ENCODE data around the gene FPGS. TPM values are rescaled to one million over a fixed set of nuclear protein-coding genes. Genes with fewer than 3 reads are reported as not detected.

The FPGS gene
- total RNA-seq, 1 experiment from 2014 or later: 81.7 TPM

DNA sequence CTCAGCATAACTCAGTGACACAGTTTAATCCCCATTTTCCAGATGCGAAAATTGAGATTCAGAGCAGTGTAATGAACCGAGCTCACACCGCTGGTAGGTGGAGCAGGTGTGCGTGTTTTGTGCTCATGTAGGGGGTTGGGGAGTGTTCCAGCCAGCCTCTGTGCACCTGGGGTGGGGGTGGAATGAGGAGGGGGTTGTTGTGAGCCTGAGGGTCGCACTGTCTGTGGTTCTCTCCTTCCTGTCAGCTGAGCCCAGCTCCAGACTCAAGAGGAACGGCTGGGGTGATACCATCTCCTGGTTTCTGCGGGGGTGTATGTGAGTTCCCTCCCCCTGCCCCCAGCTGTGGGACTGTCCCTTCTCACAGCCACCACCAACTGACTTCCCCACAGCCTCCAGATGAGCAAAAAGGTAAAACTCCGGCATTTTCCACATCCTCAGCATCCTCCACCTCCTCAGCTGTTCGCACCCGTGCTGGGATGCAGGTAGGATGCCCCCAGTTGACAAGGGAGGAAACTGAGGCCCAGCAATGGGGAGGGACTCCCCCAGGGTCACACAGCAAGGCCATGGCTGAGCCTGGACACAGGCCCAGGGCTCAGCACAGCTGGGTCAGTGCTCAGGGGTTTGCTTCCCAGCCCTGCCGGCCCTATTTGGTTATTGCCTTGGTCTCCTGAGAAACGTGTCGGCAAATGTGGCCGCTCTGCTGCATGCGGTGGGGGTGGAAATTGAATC lies 26.3 kb upstream of the FPGS start (continued):
- TF ChIP-seq, protein P1, sequence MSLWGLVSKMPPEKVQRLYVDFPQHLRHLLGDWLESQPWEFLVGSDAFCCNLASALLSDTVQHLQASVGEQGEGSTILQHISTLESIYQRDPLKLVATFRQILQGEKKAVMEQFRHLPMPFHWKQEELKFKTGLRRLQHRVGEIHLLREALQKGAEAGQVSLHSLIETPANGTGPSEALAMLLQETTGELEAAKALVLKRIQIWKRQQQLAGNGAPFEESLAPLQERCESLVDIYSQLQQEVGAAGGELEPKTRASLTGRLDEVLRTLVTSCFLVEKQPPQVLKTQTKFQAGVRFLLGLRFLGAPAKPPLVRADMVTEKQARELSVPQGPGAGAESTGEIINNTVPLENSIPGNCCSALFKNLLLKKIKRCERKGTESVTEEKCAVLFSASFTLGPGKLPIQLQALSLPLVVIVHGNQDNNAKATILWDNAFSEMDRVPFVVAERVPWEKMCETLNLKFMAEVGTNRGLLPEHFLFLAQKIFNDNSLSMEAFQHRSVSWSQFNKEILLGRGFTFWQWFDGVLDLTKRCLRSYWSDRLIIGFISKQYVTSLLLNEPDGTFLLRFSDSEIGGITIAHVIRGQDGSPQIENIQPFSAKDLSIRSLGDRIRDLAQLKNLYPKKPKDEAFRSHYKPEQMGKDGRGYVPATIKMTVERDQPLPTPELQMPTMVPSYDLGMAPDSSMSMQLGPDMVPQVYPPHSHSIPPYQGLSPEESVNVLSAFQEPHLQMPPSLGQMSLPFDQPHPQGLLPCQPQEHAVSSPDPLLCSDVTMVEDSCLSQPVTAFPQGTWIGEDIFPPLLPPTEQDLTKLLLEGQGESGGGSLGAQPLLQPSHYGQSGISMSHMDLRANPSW (CRISPR knock-in tag; conservative IDR thresholded peaks at IDR 0.05; ENCODE audit: low read depth): no peak
- no peak for TF ChIP-seq ZNF121 (CRISPR knock-in tag; IDR thresholded peaks at IDR 0.05)

DNA sequence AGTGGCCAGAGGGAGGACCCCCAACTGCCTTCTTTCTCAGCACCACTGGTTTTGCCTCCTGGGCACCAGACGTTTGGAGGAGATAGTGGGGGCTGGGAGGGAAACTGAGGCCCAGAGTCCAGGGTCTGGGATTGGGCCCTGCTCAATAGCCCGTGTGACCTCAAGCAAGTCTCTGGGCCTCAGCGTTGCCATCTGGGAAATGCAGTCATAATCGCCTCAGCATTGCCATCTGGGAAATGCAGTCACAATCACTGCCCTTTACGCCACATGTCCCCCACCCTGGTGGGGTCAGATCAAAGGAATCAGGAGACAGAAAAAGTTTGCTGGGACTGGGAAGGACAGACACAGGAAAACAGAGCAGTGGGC lies 25.8 kb upstream of the FPGS start:
- no peak overlapping the region for H3K4me3 Mint-ChIP-seq

More for the DNA sequence above, 25.8 kb upstream of the FPGS start:
- ChIA-PET POLR2A (no interaction called here), CTCF (interaction anchor here (1.2 to 1.9 kb wide), 4 partner anchors 9 to 93 kb away, joined by 4 to 14 read pairs (median 8); partner anchors contain the start of genes CDK9 and TOR2A)
- ATAC-seq (no peak), DNase-seq (ENCODE audit: low spot score) (no peak)
- Mint-ChIP-seq H3K36me3 (no peaks in the 10 kb centered on the region), H3K27ac (no peak overlapping the region), H3K27me3 (ENCODE audit: low read depth) (no peaks in the 10 kb centered on the region), H3K9me3 (no peaks in the 10 kb centered on the region), H3K4me1 (peaks cover 19% of the 10 kb centered on the region)
- TF ChIP-seq, protein P2, sequence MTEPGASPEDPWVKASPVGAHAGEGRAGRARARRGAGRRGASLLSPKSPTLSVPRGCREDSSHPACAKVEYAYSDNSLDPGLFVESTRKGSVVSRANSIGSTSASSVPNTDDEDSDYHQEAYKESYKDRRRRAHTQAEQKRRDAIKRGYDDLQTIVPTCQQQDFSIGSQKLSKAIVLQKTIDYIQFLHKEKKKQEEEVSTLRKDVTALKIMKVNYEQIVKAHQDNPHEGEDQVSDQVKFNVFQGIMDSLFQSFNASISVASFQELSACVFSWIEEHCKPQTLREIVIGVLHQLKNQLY (CRISPR knock-in tag; IDR thresholded peaks at IDR 0.05): no peak
- no peak for TF ChIP-seq SOX15 (CRISPR knock-in tag; IDR thresholded peaks at IDR 0.05)
- TF ChIP-seq, protein P3, sequence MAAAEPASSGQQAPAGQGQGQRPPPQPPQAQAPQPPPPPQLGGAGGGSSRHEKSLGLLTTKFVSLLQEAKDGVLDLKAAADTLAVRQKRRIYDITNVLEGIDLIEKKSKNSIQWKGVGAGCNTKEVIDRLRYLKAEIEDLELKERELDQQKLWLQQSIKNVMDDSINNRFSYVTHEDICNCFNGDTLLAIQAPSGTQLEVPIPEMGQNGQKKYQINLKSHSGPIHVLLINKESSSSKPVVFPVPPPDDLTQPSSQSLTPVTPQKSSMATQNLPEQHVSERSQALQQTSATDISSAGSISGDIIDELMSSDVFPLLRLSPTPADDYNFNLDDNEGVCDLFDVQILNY (CRISPR knock-in tag; IDR thresholded peaks at IDR 0.05): no peak
- TF ChIP-seq MXD4 (CRISPR knock-in tag; IDR thresholded peaks at IDR 0.05; ENCODE audit: borderline replicate concordance): no peak
- TF ChIP-seq, protein P4, sequence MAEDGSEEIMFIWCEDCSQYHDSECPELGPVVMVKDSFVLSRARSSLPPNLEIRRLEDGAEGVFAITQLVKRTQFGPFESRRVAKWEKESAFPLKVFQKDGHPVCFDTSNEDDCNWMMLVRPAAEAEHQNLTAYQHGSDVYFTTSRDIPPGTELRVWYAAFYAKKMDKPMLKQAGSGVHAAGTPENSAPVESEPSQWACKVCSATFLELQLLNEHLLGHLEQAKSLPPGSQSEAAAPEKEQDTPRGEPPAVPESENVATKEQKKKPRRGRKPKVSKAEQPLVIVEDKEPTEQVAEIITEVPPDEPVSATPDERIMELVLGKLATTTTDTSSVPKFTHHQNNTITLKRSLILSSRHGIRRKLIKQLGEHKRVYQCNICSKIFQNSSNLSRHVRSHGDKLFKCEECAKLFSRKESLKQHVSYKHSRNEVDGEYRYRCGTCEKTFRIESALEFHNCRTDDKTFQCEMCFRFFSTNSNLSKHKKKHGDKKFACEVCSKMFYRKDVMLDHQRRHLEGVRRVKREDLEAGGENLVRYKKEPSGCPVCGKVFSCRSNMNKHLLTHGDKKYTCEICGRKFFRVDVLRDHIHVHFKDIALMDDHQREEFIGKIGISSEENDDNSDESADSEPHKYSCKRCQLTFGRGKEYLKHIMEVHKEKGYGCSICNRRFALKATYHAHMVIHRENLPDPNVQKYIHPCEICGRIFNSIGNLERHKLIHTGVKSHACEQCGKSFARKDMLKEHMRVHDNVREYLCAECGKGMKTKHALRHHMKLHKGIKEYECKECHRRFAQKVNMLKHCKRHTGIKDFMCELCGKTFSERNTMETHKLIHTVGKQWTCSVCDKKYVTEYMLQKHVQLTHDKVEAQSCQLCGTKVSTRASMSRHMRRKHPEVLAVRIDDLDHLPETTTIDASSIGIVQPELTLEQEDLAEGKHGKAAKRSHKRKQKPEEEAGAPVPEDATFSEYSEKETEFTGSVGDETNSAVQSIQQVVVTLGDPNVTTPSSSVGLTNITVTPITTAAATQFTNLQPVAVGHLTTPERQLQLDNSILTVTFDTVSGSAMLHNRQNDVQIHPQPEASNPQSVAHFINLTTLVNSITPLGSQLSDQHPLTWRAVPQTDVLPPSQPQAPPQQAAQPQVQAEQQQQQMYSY (CRISPR knock-in tag; IDR thresholded peaks at IDR 0.05): no peak
- no peak for TF ChIP-seq KAT7 (CRISPR knock-in tag; IDR thresholded peaks at IDR 0.05; ENCODE audit: borderline replicate concordance)
- TF ChIP-seq, protein P5, sequence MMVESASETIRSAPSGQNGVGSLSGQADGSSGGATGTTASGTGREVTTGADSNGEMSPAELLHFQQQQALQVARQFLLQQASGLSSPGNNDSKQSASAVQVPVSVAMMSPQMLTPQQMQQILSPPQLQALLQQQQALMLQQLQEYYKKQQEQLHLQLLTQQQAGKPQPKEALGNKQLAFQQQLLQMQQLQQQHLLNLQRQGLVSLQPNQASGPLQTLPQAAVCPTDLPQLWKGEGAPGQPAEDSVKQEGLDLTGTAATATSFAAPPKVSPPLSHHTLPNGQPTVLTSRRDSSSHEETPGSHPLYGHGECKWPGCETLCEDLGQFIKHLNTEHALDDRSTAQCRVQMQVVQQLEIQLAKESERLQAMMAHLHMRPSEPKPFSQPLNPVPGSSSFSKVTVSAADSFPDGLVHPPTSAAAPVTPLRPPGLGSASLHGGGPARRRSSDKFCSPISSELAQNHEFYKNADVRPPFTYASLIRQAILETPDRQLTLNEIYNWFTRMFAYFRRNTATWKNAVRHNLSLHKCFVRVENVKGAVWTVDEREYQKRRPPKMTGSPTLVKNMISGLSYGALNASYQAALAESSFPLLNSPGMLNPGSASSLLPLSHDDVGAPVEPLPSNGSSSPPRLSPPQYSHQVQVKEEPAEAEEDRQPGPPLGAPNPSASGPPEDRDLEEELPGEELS (CRISPR knock-in tag; IDR thresholded peaks at IDR 0.05): no peak
- no peak for TF ChIP-seq CBFB (CRISPR knock-in tag; IDR thresholded peaks at IDR 0.05; ENCODE audit: low read depth)
- no peak for TF ChIP-seq EMX1 (CRISPR knock-in tag; IDR thresholded peaks at IDR 0.05)
- TF ChIP-seq IRF2 (CRISPR knock-in tag; IDR thresholded peaks at IDR 0.05; ENCODE audit: borderline replicate concordance, low read depth): no peak
- no peak for TF ChIP-seq OVOL2 (CRISPR knock-in tag; IDR thresholded peaks at IDR 0.05; ENCODE audit: borderline replicate concordance)
- TF ChIP-seq, protein P6, sequence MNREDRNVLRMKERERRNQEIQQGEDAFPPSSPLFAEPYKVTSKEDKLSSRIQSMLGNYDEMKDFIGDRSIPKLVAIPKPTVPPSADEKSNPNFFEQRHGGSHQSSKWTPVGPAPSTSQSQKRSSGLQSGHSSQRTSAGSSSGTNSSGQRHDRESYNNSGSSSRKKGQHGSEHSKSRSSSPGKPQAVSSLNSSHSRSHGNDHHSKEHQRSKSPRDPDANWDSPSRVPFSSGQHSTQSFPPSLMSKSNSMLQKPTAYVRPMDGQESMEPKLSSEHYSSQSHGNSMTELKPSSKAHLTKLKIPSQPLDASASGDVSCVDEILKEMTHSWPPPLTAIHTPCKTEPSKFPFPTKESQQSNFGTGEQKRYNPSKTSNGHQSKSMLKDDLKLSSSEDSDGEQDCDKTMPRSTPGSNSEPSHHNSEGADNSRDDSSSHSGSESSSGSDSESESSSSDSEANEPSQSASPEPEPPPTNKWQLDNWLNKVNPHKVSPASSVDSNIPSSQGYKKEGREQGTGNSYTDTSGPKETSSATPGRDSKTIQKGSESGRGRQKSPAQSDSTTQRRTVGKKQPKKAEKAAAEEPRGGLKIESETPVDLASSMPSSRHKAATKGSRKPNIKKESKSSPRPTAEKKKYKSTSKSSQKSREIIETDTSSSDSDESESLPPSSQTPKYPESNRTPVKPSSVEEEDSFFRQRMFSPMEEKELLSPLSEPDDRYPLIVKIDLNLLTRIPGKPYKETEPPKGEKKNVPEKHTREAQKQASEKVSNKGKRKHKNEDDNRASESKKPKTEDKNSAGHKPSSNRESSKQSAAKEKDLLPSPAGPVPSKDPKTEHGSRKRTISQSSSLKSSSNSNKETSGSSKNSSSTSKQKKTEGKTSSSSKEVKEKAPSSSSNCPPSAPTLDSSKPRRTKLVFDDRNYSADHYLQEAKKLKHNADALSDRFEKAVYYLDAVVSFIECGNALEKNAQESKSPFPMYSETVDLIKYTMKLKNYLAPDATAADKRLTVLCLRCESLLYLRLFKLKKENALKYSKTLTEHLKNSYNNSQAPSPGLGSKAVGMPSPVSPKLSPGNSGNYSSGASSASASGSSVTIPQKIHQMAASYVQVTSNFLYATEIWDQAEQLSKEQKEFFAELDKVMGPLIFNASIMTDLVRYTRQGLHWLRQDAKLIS (CRISPR knock-in tag; IDR thresholded peaks at IDR 0.05; ENCODE audit: borderline replicate concordance): no peak
- TF ChIP-seq, protein P7, sequence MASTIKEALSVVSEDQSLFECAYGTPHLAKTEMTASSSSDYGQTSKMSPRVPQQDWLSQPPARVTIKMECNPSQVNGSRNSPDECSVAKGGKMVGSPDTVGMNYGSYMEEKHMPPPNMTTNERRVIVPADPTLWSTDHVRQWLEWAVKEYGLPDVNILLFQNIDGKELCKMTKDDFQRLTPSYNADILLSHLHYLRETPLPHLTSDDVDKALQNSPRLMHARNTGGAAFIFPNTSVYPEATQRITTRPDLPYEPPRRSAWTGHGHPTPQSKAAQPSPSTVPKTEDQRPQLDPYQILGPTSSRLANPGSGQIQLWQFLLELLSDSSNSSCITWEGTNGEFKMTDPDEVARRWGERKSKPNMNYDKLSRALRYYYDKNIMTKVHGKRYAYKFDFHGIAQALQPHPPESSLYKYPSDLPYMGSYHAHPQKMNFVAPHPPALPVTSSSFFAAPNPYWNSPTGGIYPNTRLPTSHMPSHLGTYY (CRISPR knock-in tag; IDR thresholded peaks at IDR 0.05): no peak
- TF ChIP-seq, protein P8, sequence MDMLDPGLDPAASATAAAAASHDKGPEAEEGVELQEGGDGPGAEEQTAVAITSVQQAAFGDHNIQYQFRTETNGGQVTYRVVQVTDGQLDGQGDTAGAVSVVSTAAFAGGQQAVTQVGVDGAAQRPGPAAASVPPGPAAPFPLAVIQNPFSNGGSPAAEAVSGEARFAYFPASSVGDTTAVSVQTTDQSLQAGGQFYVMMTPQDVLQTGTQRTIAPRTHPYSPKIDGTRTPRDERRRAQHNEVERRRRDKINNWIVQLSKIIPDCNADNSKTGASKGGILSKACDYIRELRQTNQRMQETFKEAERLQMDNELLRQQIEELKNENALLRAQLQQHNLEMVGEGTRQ (CRISPR knock-in tag; IDR thresholded peaks at IDR 0.05): no peak

Data from WTC11 (cell line).